ENCODE data around the gene STXBP5L. TPM values are rescaled to one million over a fixed set of nuclear protein-coding genes. Genes with fewer than 3 reads are reported as not detected.
"Not testable (repeated sequence)": the region's sequence is repeated elsewhere in the genome, so short reads cannot be mapped to it uniquely, and the experiment has no call there.

STXBP5L gene
- polyA plus RNA-seq, 3 donors: 0.19 to 0.32 (median 0.20) TPM

GRCh38 chr3:121223116-121223515 lies 315.1 kb downstream of the STXBP5L start:
- DNase-seq (ENCODE audit: low read depth in 3 of 3, low spot score in 2 of 3): no peak

GRCh38 chr3:121228971-121229370 lies 321.0 kb downstream of the STXBP5L start:
- no peak for DNase-seq (ENCODE audit: low read depth in 3 of 3, low spot score in 2 of 3)

- DNase-seq (ENCODE audit: low read depth in 3 of 3, low spot score in 2 of 3): not testable (repeated sequence)
Measured at GRCh38 chr3:121230194-121230593, 322.2 kb downstream of the STXBP5L start.

- no peak for DNase-seq (ENCODE audit: low read depth in 3 of 3, low spot score in 2 of 3)
Measured at GRCh38 chr3:121231872-121232271, 323.9 kb downstream of the STXBP5L start.

GRCh38 chr3:121232309-121233225 lies 324.6 kb downstream of the STXBP5L start:
- DNase-seq (ENCODE audit: low read depth in 3 of 3, low spot score in 2 of 3): no peak

- DNase-seq (ENCODE audit: low read depth in 3 of 3, low spot score in 2 of 3): no peak
Measured at GRCh38 chr3:121243208-121243607, 335.2 kb downstream of the STXBP5L start.

- DNase-seq (ENCODE audit: low read depth in 3 of 3, low spot score in 2 of 3): no peak
Measured at GRCh38 chr3:121252676-121253075, 344.7 kb downstream of the STXBP5L start.

GRCh38 chr3:121269389-121269788 lies 361.4 kb downstream of the STXBP5L start:
- no peak for DNase-seq (ENCODE audit: low read depth in 3 of 3, low spot score in 2 of 3)

GRCh38 chr3:121274411-121274810 lies 366.4 kb downstream of the STXBP5L start:
- DNase-seq (ENCODE audit: low read depth in 3 of 3, low spot score in 2 of 3): no peak

GRCh38 chr3:121295452-121295851 lies 387.4 kb downstream of the STXBP5L start:
- no peak for DNase-seq (ENCODE audit: low read depth in 3 of 3, low spot score in 2 of 3)

- no peak for DNase-seq (ENCODE audit: low read depth in 3 of 3, low spot score in 2 of 3)
Measured at GRCh38 chr3:121295979-121296378, 388.0 kb downstream of the STXBP5L start.

- no peak for DNase-seq (ENCODE audit: low read depth in 3 of 3, low spot score in 2 of 3)
Measured at GRCh38 chr3:121324320-121324719, 416.3 kb downstream of the STXBP5L start.

- no peak for DNase-seq (ENCODE audit: low read depth in 3 of 3, low spot score in 2 of 3)
Measured at GRCh38 chr3:121330118-121330517, 422.1 kb downstream of the STXBP5L start.

GRCh38 chr3:121330634-121331033 lies 422.6 kb downstream of the STXBP5L start:
- no peak for DNase-seq (ENCODE audit: low read depth in 3 of 3, low spot score in 2 of 3)

GRCh38 chr3:121355960-121356359 lies 448.0 kb downstream of the STXBP5L start:
- DNase-seq (ENCODE audit: low read depth in 3 of 3, low spot score in 2 of 3): not testable (repeated sequence)

GRCh38 chr3:121362035-121362734 lies 454.2 kb downstream of the STXBP5L start:
- no peak for DNase-seq (ENCODE audit: low read depth in 3 of 3, low spot score in 2 of 3)

GRCh38 chr3:121388308-121388707 lies 480.3 kb downstream of the STXBP5L start:
- DNase-seq (ENCODE audit: low read depth in 3 of 3, low spot score in 2 of 3): not testable (repeated sequence)

GRCh38 chr3:121395967-121396366 lies 488.0 kb downstream of the STXBP5L start:
- not testable (repeated sequence) for DNase-seq (ENCODE audit: low read depth in 3 of 3, low spot score in 2 of 3)

GRCh38 chr3:121398051-121398450 lies 490.0 kb downstream of the STXBP5L start:
- not testable (repeated sequence) for DNase-seq (ENCODE audit: low read depth in 3 of 3, low spot score in 2 of 3)

- no peak for DNase-seq (ENCODE audit: low read depth in 3 of 3, low spot score in 2 of 3)
Measured at GRCh38 chr3:121399820-121400219, 491.8 kb downstream of the STXBP5L start.

GRCh38 chr3:121405631-121406030 lies 497.6 kb downstream of the STXBP5L start:
- DNase-seq (ENCODE audit: low read depth in 3 of 3, low spot score in 2 of 3): no peak

- DNase-seq (ENCODE audit: low read depth in 3 of 3, low spot score in 2 of 3): no peak
Measured at GRCh38 chr3:121411523-121411922, 503.5 kb downstream of the STXBP5L start.

All from right renal cortex interstitium (tissue), 3 donors.